Measurements from ENCODE around the gene SLC4A8.

DNA sequence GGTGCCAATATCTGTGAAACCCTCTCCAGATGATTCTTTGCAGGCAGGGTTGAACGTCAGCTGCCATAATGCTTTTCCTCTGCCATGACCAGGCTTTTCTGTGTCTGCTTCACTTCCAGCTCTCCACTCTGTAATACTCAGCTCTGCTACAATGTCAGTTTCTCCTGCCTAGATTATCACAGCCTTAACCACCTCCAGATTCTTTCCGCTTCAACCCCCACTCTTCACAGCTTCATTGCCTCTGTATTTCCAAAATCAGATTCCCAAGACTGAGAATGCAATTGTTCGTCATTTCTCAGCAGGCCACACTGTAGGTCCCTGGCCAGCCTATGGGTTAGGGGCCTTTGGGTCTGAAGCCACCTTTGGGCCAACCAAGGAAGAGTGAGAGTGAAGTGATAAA, 92.7 kb downstream of the SLC4A8 start:
- TF ChIP-seq, protein P1, sequence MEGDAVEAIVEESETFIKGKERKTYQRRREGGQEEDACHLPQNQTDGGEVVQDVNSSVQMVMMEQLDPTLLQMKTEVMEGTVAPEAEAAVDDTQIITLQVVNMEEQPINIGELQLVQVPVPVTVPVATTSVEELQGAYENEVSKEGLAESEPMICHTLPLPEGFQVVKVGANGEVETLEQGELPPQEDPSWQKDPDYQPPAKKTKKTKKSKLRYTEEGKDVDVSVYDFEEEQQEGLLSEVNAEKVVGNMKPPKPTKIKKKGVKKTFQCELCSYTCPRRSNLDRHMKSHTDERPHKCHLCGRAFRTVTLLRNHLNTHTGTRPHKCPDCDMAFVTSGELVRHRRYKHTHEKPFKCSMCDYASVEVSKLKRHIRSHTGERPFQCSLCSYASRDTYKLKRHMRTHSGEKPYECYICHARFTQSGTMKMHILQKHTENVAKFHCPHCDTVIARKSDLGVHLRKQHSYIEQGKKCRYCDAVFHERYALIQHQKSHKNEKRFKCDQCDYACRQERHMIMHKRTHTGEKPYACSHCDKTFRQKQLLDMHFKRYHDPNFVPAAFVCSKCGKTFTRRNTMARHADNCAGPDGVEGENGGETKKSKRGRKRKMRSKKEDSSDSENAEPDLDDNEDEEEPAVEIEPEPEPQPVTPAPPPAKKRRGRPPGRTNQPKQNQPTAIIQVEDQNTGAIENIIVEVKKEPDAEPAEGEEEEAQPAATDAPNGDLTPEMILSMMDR (IDR thresholded peaks at IDR 0.05) = no peak
- no peak for TF ChIP-seq ZFX (IDR thresholded peaks at IDR 0.05; ENCODE audit: borderline replicate concordance)

Data from 22Rv1 (cell line).